OCI-LY7 (cell line): Measurements from ENCODE around the gene FLRT1.

Experiments
- CTCF ChIP-seq: fragments of 200-600 bp; sonication (generic); conservative IDR thresholded peaks from 2 replicates; pipeline ENCODE4 v1.5.1; 2014; ENCODE audit warnings: mild to moderate bottlenecking, antibody characterized with exemption, low read length, moderate library complexity, mixed read lengths
- EZH2phosphoT487 ChIP-seq: fragments of 200-600 bp; sonication (generic); IDR thresholded peaks from 2 replicates; pipeline ENCODE4 v1.6.1; 2018; ENCODE audit warnings: low read depth, borderline replicate concordance, mild to moderate bottlenecking, mixed run types, antibody characterized with exemption, low read length, moderate library complexity, mixed read lengths

GRCh38 chr11:64072403-64072802, 36.7 kb downstream of the FLRT1 start:
- no peak for TF ChIP-seq CTCF
- TF ChIP-seq EZH2phosphoT487: no peak
